MM.1S (cell line): ENCODE measurements around the gene ASCL2.

ENCODE experiments used
- DNase-seq: peaks from one replicate; pipeline ENCODE4 v3.0.0-alpha.2; 2015
- H2AFZ ChIP-seq: fragments of 300-600 bp; sonication (generic); 2 replicates; pipeline ENCODE4 v1.6.0; 2016; ENCODE audit warnings: antibody characterized with exemption, low read length
- H3F3A ChIP-seq: fragments of 300-600 bp; sonication (generic); 2 replicates; pipeline ENCODE4 v1.6.1; 2016; ENCODE audit warnings: mild to moderate bottlenecking, antibody characterized with exemption, low read length, moderate library complexity, mixed read lengths; ENCODE audit not compliant: insufficient read depth
- H3K27ac ChIP-seq: fragments of 300-600 bp; sonication (generic); 2 replicates; pipeline ENCODE4 v1.5.1; 2016; ENCODE audit warnings: mild to moderate bottlenecking, low read length
- H3K27me3 ChIP-seq: fragments of 300-600 bp; sonication (generic); replicated peaks from 2 replicates; pipeline ENCODE4 v1.6.0; 2016; ENCODE audit warnings: low read length; ENCODE audit not compliant: insufficient read depth
- H3K36me3 ChIP-seq: fragments of 300-600 bp; sonication (generic); replicated peaks from 2 replicates; pipeline ENCODE4 v1.6.1; 2016; ENCODE audit warnings: mild to moderate bottlenecking, low read length, mixed read lengths; ENCODE audit not compliant: insufficient read depth
- H3K4me1 ChIP-seq: fragments of 300-600 bp; sonication (generic); 2 replicates; pipeline ENCODE4 v1.6.1; 2016; ENCODE audit warnings: low read length, mixed read lengths
- H3K4me2 ChIP-seq: fragments of 300-600 bp; sonication (generic); 2 replicates; pipeline ENCODE4 v1.6.0; 2016; ENCODE audit warnings: low read depth, low read length
- H3K4me3 ChIP-seq: fragments of 300-600 bp; sonication (generic); 2 replicates; pipeline ENCODE4 v1.5.1; 2016; ENCODE audit warnings: low read length, mixed read lengths
- H3K79me2 ChIP-seq: fragments of 300-600 bp; sonication (generic); 2 replicates; pipeline ENCODE4 v1.6.1; 2016; ENCODE audit warnings: mixed run types, low read length, mixed read lengths
- H3K9ac ChIP-seq: fragments of 300-600 bp; sonication (generic); 2 replicates; pipeline ENCODE4 v1.6.1; 2016; ENCODE audit warnings: low read length, mixed read lengths
- H3K9me2 ChIP-seq: fragments of 300-600 bp; sonication (generic); replicated peaks from 2 replicates; pipeline ENCODE4 v1.6.1; 2016; ENCODE audit warnings: mild to moderate bottlenecking, low read length, mixed read lengths; ENCODE audit not compliant: insufficient read depth
- H3K9me3 ChIP-seq: fragments of 300-600 bp; sonication (generic); replicated peaks from 2 replicates; pipeline ENCODE4 v1.6.1; 2016; ENCODE audit warnings: mild to moderate bottlenecking, low read length, mixed read lengths; ENCODE audit not compliant: insufficient read depth
- H4K20me1 ChIP-seq: fragments of 300-600 bp; sonication (generic); 2 replicates; pipeline ENCODE4 v1.6.1; 2016; ENCODE audit warnings: mild to moderate bottlenecking, low read length, moderate library complexity, mixed read lengths; ENCODE audit not compliant: insufficient read depth
- CTCF ChIP-seq: fragments of 300-600 bp; sonication (generic); IDR thresholded peaks from 2 replicates; pipeline ENCODE4 v1.5.1; 2016; ENCODE audit warnings: antibody characterized with exemption, low read length, mixed read lengths
- EZH2 ChIP-seq: fragments of 300-600 bp; sonication (generic); optimal IDR thresholded peaks from 2 replicates; pipeline ENCODE3; 2017; ENCODE audit warnings: low read depth, mild to moderate bottlenecking, antibody characterized with exemption, low read length, mixed read lengths
- EZH2phosphoT487 ChIP-seq: fragments of 300-600 bp; sonication (generic); IDR thresholded peaks from 2 replicates; pipeline ENCODE4 v1.6.1; 2018; ENCODE audit warnings: antibody characterized with exemption, low read length

Gene ASCL2

GRCh38 chr11:2296913-2297622, 26.7 kb upstream of the ASCL2 start:
- Histone ChIP-seq H2AFZ (no peak overlapping the region), H3K27ac (no peak overlapping the region), H3K79me2 (no peaks in the 10 kb centered on the region), H3K27me3 (peaks cover 91% of the 10 kb centered on the region), H3K4me3 (no peak overlapping the region), H3K9me2 (no peaks in the 10 kb centered on the region), H3K9me3 (no peaks in the 10 kb centered on the region), H4K20me1 (no peaks in the 10 kb centered on the region), H3K36me3 (no peaks in the 10 kb centered on the region), H3K4me1 (no peaks in the 10 kb centered on the region), H3K9ac (no peak overlapping the region), H3F3A (no peaks in the 10 kb centered on the region), H3K4me2 (no peak overlapping the region)
- DNase-seq: no peak
- TF ChIP-seq EZH2phosphoT487 (no peak), EZH2 (no peak), CTCF (no peak)

- Histone ChIP-seq H3K4me1 (no peaks in the 10 kb centered on the region), H4K20me1 (no peaks in the 10 kb centered on the region), H3K9me2 (no peaks in the 10 kb centered on the region), H3K9me3 (no peaks in the 10 kb centered on the region), H3K27me3 (peaks cover 84% of the 10 kb centered on the region), H3K4me3 (no peak overlapping the region), H3K36me3 (no peaks in the 10 kb centered on the region), H3K9ac (no peak overlapping the region), H3K27ac (no peak overlapping the region), H2AFZ (no peak overlapping the region), H3K79me2 (no peaks in the 10 kb centered on the region), H3K4me2 (no peak overlapping the region), H3F3A (no peaks in the 10 kb centered on the region)
- no peak for DNase-seq
- TF ChIP-seq EZH2phosphoT487 (no peak), EZH2 (no peak), CTCF (no peak)
These were observed 25.9 kb upstream of the ASCL2 start for GRCh38 chr11:2295971-2296912.

GRCh38 chr11:2294926-2295290, 24.5 kb upstream of the ASCL2 start:
- no peak for TF ChIP-seq EZH2phosphoT487
- no peak for TF ChIP-seq CTCF
- TF ChIP-seq EZH2: no peak
- no peaks in the 10 kb centered on the region for H3K4me1 ChIP-seq
- no peak overlapping the region for H3K4me3 ChIP-seq
- no peaks in the 10 kb centered on the region for H3F3A ChIP-seq
- H3K36me3 ChIP-seq: no peaks in the 10 kb centered on the region
- H3K79me2 ChIP-seq: no peaks in the 10 kb centered on the region
- H3K4me2 ChIP-seq: no peak overlapping the region
- H3K27ac ChIP-seq: no peak overlapping the region
- H3K9me3 ChIP-seq: no peaks in the 10 kb centered on the region
- H4K20me1 ChIP-seq: no peaks in the 10 kb centered on the region
- peaks cover 83% of the 10 kb centered on the region for H3K27me3 ChIP-seq
- no peak for DNase-seq
- no peaks in the 10 kb centered on the region for H3K9me2 ChIP-seq
- no peak overlapping the region for H2AFZ ChIP-seq
- no peak overlapping the region for H3K9ac ChIP-seq
